ENCODE measurements around the gene ALOX15.
"Not testable (repeated sequence)": the region's sequence is repeated elsewhere in the genome, so short reads cannot be mapped to it uniquely, and the experiment has no call there.

Gene ALOX15

GRCh38 chr17:4645642-4646041 is 4.2 kb upstream of the ALOX15 start:
- no peak for DNase-seq

DNA sequence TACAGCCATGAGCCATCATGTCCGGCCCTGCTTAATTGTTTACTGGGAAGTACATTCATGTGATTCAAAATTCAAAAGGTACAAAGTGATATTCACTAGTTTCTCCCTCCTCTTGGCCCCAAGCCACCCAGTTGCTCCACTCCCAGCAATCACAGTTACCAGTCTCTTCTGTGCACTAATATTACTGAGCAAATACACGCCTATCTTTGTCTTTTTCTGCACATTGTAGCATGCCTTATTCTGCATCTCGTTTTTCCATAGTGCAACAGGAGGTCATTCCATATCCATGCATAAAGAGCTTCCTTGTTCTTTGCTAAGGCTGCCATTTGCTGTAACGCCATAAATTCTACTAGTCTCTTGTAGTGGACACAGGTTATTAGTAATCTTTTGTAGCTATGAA is 2.2 kb upstream of the ALOX15 start:
- no peak for DNase-seq

GRCh38 chr17:4642286-4642685 is 808 bp upstream of the ALOX15 start:
- no peak for DNase-seq

DNA sequence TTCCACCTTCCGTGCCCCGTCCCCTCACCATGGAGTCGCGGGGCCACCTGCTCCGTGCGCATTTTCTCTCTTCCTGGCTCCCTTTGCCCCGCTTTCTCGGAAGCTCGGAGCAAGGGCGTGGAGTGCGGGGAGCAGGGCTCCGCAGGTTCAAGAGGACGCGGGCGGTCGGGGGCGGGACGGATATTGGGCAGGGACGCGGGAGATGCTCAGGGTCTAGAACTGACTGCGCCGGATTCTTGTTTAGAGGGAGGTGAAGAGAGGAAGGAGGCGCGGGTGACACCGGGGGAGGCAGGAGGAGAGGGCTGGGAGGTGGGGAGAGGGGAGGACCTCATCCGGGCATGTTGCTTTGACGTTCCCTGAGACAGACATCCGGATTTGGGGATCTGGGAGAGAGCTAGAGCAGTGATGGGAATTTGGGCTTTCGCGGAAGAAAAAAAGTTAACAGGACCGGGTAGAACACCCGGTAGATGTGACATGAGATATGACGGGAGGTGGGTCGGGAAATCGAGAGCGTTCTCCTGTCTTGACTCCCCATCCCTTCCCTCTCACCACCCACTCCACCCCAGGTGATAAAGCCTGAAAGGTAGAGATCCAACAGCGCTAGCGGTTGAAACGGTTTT is 799 bp downstream of the ALOX15 start:
- not testable (repeated sequence) for DNase-seq

GRCh38 chr17:4639301-4640059 is 2.0 kb downstream of the ALOX15 start:
- DNase-seq: not testable (repeated sequence)

DNA sequence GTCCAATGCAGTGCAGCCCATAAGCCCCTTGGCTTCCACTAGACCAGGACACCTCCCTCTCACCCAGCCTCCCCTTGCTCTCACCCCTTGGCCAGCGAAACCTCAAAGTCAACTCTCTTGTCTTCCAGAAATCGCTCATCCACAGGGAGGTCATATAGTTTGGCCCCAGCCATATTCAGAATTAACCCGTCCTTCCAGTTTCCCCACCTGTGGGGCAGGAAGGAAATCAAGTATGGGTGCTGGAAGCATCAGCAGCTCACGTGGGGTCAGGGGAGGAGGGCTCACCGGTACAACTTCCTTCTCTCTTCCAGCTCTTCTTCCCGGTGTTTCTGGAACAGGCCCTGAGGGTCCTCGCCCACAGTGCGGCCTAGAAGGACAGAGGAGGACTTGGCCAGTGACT is 2.7 kb downstream of the ALOX15 start:
- not testable (repeated sequence) for DNase-seq

GRCh38 chr17:4636474-4637100 is 4.9 kb downstream of the ALOX15 start:
- no peak for DNase-seq

DNA sequence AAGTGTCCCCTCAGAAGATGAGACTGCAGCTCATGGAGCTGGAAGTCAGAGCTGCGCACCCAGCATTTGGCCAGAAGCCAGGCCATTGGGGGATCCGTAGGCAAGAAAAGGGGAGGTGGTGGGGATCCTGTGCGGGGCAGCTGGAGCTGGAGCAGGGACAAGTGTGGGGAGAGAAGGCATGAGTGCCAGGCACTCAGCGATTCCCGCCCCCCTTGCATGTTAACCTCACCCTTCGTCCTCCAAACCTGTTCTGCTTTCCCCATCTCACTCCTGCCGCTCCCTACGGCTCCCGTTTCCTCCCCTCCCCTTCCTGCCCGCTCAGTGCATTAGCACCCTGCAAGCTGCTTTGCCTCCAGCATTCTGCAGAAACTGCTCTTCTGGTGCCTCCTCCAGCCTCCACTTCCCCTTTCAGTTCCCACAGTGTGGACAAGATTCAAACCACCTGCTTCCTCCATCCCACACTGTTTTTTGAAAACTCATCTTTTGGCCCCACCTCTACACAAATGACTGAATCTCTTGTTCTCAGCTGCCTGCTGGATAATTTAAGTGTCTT is 5.6 kb downstream of the ALOX15 start:
- DNase-seq: no peak

- DNase-seq: no peak
Measured at GRCh38 chr17:4634976-4635375, 6.5 kb downstream of the ALOX15 start.

DNA sequence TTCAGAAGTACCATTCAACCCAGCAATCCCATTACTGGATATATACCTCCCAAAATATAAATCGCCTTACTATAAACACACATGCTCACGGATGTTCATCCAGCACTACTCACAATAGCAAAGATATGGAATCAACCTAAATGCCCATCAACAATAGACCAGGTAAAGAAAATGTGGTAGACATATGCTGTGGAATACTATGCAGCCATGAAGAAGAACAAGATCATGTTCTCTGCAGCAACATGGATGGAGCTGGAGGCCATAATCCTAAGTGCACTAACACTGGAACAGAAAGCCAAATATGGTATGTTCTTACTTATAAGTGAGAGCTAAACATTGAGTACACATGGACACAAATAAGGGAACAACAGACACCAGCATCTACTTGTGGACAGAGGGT is 7.8 kb downstream of the ALOX15 start:
- DNase-seq: no peak

- DNase-seq: no peak
Measured at GRCh38 chr17:4632581-4632920, 8.9 kb downstream of the ALOX15 start.

DNA sequence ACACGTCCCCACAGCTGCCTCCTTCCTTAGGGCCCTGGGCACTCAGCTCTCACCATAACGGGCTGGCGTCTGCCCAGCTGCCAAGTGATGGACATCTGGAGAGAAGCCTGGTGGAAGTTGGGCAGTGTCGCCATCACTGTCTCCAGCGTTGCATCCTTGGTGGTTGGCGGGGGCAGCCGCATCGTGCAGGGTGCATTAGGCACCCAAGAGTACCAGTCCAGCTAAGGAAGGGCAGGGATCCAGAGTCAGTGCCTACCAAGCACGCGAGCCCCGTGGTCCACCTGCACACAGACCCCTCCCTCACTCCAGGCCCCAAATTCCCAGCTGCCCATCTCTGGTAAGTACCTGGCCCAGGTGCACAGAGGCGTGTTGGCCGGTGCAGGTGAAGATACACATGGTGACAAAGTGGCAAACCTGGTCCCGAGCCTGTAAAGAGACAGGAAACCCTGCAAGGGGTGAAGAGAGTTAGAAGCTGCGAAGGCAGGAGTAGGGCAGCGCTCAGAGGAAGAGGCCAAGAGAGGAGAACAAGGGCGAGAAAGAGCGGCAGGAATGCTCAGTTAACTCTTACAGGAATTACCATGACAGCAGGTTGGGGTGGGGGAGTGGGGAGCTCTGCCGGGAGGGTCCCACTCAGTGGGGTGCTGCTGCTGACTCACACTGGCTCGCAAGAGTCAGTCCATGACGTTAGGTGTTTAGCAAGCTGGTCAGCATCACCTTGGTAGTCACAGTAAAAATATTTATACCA is 9.5 kb downstream of the ALOX15 start:
- no peak for DNase-seq

- no peak for DNase-seq
Measured at GRCh38 chr17:4631431-4631830, 10.0 kb downstream of the ALOX15 start.

GRCh38 chr17:4626734-4627256 is 14.7 kb downstream of the ALOX15 start:
- DNase-seq: no peak

GRCh38 chr17:4625181-4625617 is 16.3 kb downstream of the ALOX15 start:
- no peak for DNase-seq

DNA sequence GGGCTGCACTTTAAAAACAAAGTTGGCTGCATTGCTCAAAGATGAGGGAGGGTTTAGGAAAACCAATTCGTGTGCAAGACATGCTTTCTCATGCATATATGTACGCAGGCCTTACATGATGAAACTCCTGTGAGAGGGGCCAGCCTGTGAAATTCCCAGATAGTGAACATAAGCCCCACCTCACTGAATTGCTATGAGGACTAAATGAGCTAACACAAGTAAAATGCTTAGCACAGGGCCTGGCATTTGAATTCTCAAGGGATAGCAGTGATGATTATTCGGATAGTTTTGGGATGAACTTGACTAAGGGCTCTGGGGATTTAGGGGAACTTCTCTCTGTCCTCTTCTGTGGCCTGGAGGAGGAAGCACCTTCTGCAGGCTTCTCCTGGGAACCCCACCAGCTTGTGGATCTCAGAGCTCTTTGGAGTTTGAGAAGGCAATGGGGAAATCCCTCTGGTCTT is 17.0 kb downstream of the ALOX15 start:
- not testable (repeated sequence) for DNase-seq

- no peak for DNase-seq
Measured at GRCh38 chr17:4623249-4623648, 18.2 kb downstream of the ALOX15 start.

DNA sequence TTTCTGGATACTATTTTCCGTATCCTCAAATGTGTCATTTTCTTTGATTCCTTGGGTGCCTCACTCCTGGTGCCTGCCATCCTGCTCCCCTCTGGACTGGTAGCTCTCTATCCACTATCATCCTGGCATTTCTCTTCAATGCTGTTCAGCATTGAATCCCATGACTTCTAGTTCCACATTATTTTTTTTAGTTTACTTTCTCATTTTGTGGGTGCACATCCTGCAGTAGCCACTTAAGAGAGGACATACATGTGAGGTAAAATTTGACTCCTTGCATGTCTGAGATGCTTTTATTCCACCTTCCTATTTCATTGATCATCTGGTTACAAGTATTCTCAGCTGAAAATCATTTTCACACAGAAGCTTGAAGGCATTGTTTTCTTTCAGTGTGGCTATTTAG is 19.1 kb downstream of the ALOX15 start:
- DNase-seq: no peak

- DNase-seq: no peak
Measured at GRCh38 chr17:4620531-4621101, 20.9 kb downstream of the ALOX15 start.

- DNase-seq: no peak
Measured at GRCh38 chr17:4617590-4618351, 23.7 kb downstream of the ALOX15 start.

DNA sequence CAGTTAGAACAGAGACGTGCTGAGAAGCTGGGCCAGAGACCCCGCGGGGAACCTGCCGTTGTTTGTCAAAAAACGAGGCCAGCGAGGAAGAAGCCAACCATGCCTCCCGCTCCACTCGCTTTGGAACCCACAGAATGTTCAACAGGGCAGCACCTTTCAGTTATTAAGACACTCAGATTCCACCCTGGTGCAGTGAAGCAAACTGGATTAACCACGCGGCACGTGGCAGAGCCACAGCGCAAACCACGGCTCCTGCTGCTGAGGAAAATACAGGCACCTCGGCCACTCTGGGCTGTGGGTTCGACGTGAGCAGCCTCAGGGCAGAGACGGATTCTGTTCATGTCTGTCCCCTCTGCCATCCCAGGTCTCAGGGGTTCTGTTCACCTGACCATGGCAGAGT is 24.4 kb downstream of the ALOX15 start:
- DNase-seq: no peak

- DNase-seq: no peak
Measured at GRCh38 chr17:4616476-4616875, 25.0 kb downstream of the ALOX15 start.
